ENCODE results near the gene TMEM14A. TPM values are rescaled to one million over a fixed set of nuclear protein-coding genes. Genes with fewer than 3 reads are reported as not detected.

The TMEM14A gene
- total and polyA plus RNA-seq, 9 of the 15 experiments (the other 6 are each of a cell fraction or from before 2014, with no cell fraction given) = 3.5 to 43.3 (median 8.5) TPM

GRCh38 chr6:52645976-52646375 is 24.9 kb upstream of the TMEM14A start (continued):
- TF ChIP-seq ZNF318 (IDR thresholded peaks at IDR 0.05; ENCODE audit: borderline replicate concordance in 1 of 2, low read depth in 1 of 2) (no peak), IFI16 (CRISPR knock-in tag; IDR thresholded peaks at IDR 0.05) (no peak), ETV1 (tag; conservative IDR thresholded peaks at IDR 0.05; ENCODE audit: low read depth) (no peak), ARID4B (CRISPR knock-in tag; IDR thresholded peaks at IDR 0.05) (no peak)

Measured in K562 (cell line).